WTC11 (cell line): ENCODE results near the gene METTL4. TPM values are rescaled to one million over a fixed set of nuclear protein-coding genes. Genes with fewer than 3 reads are reported as not detected.

Experiments used
- ATAC-seq: fragments of 200-7000 bp; cut with Tn5 transposase; 2 replicates; pipeline ENCODE4 v1.10.0; 2021; ENCODE audit warnings: mild to moderate bottlenecking, moderate library complexity
- CTCF ChIA-PET: fragments of 300-600 bp; sonication (Branson Sonifier 250); formaldehyde crosslinking; loops from one replicate; lab custom pipeline; 2021; ENCODE audit warnings: antibody characterized with exemption; lab: Charles Lee
- POLR2A ChIA-PET: fragments of 350-600 bp; sonication (Branson Sonifier 250); formaldehyde crosslinking; loops from one replicate; lab custom pipeline; 2021; ENCODE audit warnings: antibody characterized with exemption; lab: Charles Lee
- DNase-seq: peaks from one replicate; pipeline ENCODE4 v3.0.0; 2021; ENCODE audit warnings: low spot score
- H3K27ac Mint-ChIP-seq: 2 replicates; pipeline ENCODE4 v1.8.0; 2021; ENCODE audit warnings: mixed read lengths
- H3K27me3 Mint-ChIP-seq: 2 replicates; pipeline ENCODE4 v1.8.0; 2021; ENCODE audit warnings: low read depth, mild to moderate bottlenecking, moderate library complexity, mixed read lengths
- H3K36me3 Mint-ChIP-seq: 2 replicates; pipeline ENCODE4 v1.8.0; 2021; ENCODE audit warnings: mixed read lengths
- H3K4me1 Mint-ChIP-seq: 2 replicates; pipeline ENCODE4 v1.8.0; 2022; ENCODE audit warnings: mixed read lengths
- H3K4me3 Mint-ChIP-seq: 2 replicates; pipeline ENCODE4 v1.8.0; 2021; ENCODE audit warnings: mild to moderate bottlenecking, moderate library complexity, mixed read lengths
- H3K9me3 Mint-ChIP-seq: 2 replicates; pipeline ENCODE4 v1.8.0; 2021; ENCODE audit warnings: mixed read lengths
- AFF4 ChIP-seq: sonication (generic); formaldehyde crosslinking; IDR thresholded peaks from 2 replicates; pipeline ENCODE4 v1.8.1; 2023; ENCODE audit warnings: mild to moderate bottlenecking, missing genetic modification reagents, borderline replicate concordance
- E2F1 ChIP-seq: sonication (generic); formaldehyde crosslinking; IDR thresholded peaks from 2 replicates; pipeline ENCODE4 v1.8.0; 2022; ENCODE audit warnings: mild to moderate bottlenecking, missing genetic modification reagents
- ESRRA ChIP-seq: sonication (generic); formaldehyde crosslinking; IDR thresholded peaks from 2 replicates; pipeline ENCODE4 v1.8.1; 2022; ENCODE audit warnings: mild to moderate bottlenecking, missing genetic modification reagents, borderline replicate concordance
- GRHL2 ChIP-seq: fragments of 250-450 bp; sonication (Bioruptor Pico); IDR thresholded peaks from 2 replicates; pipeline ENCODE4 v1.8.0; 2022; ENCODE audit warnings: mild to moderate bottlenecking, moderate library complexity; ENCODE audit not compliant: insufficient replicate concordance, severe bottlenecking
- GTF2I ChIP-seq: fragments of 250-450 bp; sonication (Bioruptor Pico); conservative IDR thresholded peaks from 2 replicates; pipeline ENCODE4 v1.4.0; 2021; ENCODE audit warnings: mild to moderate bottlenecking
- HMGA2 ChIP-seq: fragments of 250-450 bp; sonication (Bioruptor Pico); IDR thresholded peaks from 2 replicates; pipeline ENCODE4 v1.4.0; 2021; ENCODE audit warnings: mild to moderate bottlenecking, moderate library complexity
- JAZF1 ChIP-seq: fragments of 250-450 bp; sonication (Bioruptor Pico); IDR thresholded peaks from 2 replicates; pipeline ENCODE4 v1.9.0; 2021; ENCODE audit warnings: moderate library complexity, mild to moderate bottlenecking, inconsistent platforms
- JUN ChIP-seq: sonication (generic); formaldehyde crosslinking; IDR thresholded peaks from 2 replicates; pipeline ENCODE4 v1.8.0; 2023; ENCODE audit warnings: mild to moderate bottlenecking, missing genetic modification reagents
- NR1H2 ChIP-seq: sonication (generic); formaldehyde crosslinking; IDR thresholded peaks from 2 replicates; pipeline ENCODE4 v1.9.0; 2021; ENCODE audit warnings: mild to moderate bottlenecking, moderate library complexity, missing genetic modification reagents
- PRDM15 ChIP-seq: sonication (generic); formaldehyde crosslinking; IDR thresholded peaks from 2 replicates; pipeline ENCODE4 v1.8.0; 2022; ENCODE audit warnings: missing genetic modification reagents
- PREB ChIP-seq: sonication (generic); formaldehyde crosslinking; IDR thresholded peaks from 2 replicates; pipeline ENCODE4 v1.8.1; 2022; ENCODE audit warnings: mild to moderate bottlenecking, missing genetic modification reagents, moderate library complexity, borderline replicate concordance
- PRRX2 ChIP-seq: fragments of 250-450 bp; sonication (Bioruptor Pico); IDR thresholded peaks from 2 replicates; pipeline ENCODE4 v1.8.0; 2021; ENCODE audit warnings: mild to moderate bottlenecking
- RELA ChIP-seq: sonication (generic); formaldehyde crosslinking; IDR thresholded peaks from 2 replicates; pipeline ENCODE4 v1.8.1; 2022; ENCODE audit warnings: missing genetic modification reagents, mild to moderate bottlenecking, borderline replicate concordance
- SMAD4 ChIP-seq: sonication (generic); formaldehyde crosslinking; IDR thresholded peaks from 2 replicates; pipeline ENCODE4 v1.8.0; 2022; ENCODE audit warnings: mild to moderate bottlenecking, missing genetic modification reagents
- SOX15 ChIP-seq: fragments of 250-450 bp; sonication (Bioruptor Pico); IDR thresholded peaks from 2 replicates; pipeline ENCODE4 v1.9.0; 2021; ENCODE audit warnings: mild to moderate bottlenecking
- TP53 ChIP-seq: sonication (generic); formaldehyde crosslinking; IDR thresholded peaks from 2 replicates; pipeline ENCODE4 v1.8.1; 2023; ENCODE audit warnings: mild to moderate bottlenecking, missing genetic modification reagents
- USF1 ChIP-seq: sonication (generic); formaldehyde crosslinking; IDR thresholded peaks from 2 replicates; pipeline ENCODE4 v1.8.0; 2022; ENCODE audit warnings: mild to moderate bottlenecking, missing genetic modification reagents
- total RNA-seq: library from RNA; stranded (reverse); gene quantifications from 3 replicates; pipeline ENCODE4 v1.2.3, GENCODE V29; 2021
- TF ChIP-seq, protein P1 (sequence below): fragments of 250-450 bp; sonication (Bioruptor Pico); IDR thresholded peaks from 2 replicates; pipeline ENCODE4 v1.9.0; 2021; ENCODE audit warnings: moderate library complexity, mild to moderate bottlenecking, inconsistent platforms, borderline replicate concordance

The METTL4 gene
- total RNA-seq, 1 experiment from 2014 or later: 9.8 TPM

DNA sequence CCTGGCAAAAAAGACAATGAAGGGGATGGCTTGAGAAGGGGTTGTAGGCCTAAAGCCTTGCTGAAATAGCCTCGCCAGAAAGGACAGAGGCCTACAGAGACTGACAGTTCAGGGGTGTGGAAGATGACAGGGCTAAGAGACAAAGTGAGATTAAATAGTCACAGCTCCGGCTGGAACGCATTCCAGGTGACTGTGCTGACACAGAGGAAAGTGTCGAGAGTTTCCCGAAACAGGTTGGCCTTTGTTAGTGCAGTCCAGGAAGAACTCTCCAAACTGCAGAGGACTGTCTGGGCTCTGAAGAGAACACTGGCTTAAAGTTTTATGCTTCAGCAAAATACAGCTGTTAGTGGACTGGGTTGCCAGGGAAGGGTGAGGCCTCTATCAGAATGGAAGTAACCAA is 52.8 kb downstream of the METTL4 start (continued):
- TF ChIP-seq PRDM15 (CRISPR knock-in tag) (no peak), JAZF1 (CRISPR knock-in tag) (no peak), HMGA2 (CRISPR knock-in tag) (no peak), E2F1 (CRISPR knock-in tag) (no peak), GRHL2 (CRISPR knock-in tag) (no peak), AFF4 (CRISPR knock-in tag) (no peak), TP53 (CRISPR knock-in tag) (no peak)

DNA sequence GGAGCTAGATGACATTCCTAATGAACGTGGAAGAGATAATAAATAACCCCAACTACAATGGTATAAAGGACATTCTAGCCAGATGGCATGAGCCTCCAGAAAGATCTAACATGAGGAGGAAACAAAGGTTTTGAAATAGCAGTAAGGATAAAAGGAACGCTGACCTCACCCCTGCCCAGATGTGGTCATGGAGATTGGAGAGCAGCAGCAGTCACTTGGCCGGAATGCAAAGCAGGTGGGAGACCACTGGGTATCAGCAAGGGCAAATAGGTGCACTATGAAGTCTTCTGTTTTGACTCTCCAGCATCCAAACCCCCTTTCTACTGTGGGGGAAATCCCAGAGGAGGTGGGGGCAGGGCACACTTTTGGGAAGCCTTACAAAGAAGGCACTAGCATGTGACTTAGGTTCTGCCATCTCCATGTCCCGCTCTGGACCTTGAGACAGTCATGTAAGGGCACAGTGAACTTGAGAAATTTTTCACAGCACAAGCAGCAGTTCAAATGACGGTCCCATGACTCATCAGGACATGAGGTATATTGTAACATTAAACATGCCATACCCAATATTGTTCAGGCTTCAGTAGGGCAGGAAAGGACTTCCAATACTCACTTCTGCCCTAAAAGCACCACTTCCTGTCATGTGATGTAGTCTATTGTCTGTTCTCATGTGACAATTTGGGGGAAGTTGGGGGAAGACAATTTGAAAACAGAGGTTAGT is 55.2 kb downstream of the METTL4 start:
- ChIA-PET POLR2A (no interaction called here), CTCF (no interaction called here)
- Mint-ChIP-seq H3K27me3 (no peaks in the 10 kb centered on the region), H3K9me3 (no peaks in the 10 kb centered on the region), H3K4me3 (no peak overlapping the region), H3K4me1 (peaks cover 8% of the 10 kb centered on the region), H3K27ac (no peak overlapping the region), H3K36me3 (no peaks in the 10 kb centered on the region)
- TF ChIP-seq USF1 (CRISPR knock-in tag) (no peak; the same call in 1 of the 2 replicates), GTF2I (CRISPR knock-in tag) (no peak), SOX15 (no peak), PRRX2 (CRISPR knock-in tag) (no peak), NR1H2 (CRISPR knock-in tag) (no peak), ESRRA (no peak), RELA (CRISPR knock-in tag) (no peak), PREB (no peak), SMAD4 (CRISPR knock-in tag) (no peak), JUN (CRISPR knock-in tag) (no peak)
- TF ChIP-seq, protein P1, sequence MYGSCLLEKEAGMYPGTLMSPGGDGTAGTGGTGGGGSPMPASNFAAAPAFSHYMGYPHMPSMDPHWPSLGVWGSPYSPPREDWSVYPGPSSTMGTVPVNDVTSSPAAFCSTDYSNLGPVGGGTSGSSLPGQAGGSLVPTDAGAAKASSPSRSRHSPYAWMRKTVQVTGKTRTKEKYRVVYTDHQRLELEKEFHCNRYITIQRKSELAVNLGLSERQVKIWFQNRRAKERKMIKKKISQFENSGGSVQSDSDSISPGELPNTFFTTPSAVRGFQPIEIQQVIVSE: no peak
- DNase-seq: no peak
- ATAC-seq: no peak
